HG03571 (cell line): ENCODE measurements around the gene PIGH.

Source experiments
- ATAC-seq: cut with Tn5 transposase; IDR thresholded peaks from one replicate; pipeline ENCODE4 v1.9.1; 2021; ENCODE audit not compliant: unreplicated experiment

Gene PIGH

DNA sequence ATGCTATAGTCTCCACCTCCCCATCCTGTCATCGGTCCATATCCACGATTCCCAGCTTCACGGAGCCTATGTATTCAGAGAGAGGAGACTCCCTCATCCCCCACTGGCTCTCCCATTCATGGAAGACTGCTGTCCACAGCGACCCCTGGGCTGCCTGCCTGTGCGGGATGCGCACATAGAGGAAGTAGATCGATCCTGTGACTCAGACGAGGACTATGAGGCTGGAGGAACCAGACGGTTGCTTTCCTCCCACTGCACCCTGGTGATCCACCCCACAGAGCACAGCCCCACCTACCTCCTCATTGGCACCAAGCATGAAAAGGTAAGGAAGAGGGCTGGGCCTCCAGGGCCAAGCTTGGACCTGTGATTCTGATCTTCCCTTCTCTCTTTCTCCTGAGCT is 24.4 kb downstream of the PIGH start:
- ATAC-seq = no peak

DNA sequence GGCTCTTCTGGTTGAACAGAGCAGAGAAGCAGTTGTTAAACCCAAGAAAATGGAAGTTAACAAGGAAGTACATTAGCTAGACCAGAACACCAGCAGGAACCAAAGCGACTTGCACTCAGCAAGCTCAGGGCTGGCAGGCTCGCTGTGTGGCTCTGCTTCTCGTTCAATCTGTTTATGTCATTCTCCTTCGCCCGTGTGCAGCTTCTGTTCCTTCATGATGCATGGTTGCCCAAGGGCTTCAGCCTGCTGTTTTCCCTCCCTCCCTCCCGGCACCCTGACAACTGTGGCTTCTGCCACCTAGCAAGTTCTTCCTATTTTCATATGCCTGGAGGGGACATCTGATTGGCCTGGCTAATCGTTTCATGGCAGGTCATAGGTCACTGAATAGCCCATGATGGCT is 25.3 kb downstream of the PIGH start:
- no peak for ATAC-seq

DNA sequence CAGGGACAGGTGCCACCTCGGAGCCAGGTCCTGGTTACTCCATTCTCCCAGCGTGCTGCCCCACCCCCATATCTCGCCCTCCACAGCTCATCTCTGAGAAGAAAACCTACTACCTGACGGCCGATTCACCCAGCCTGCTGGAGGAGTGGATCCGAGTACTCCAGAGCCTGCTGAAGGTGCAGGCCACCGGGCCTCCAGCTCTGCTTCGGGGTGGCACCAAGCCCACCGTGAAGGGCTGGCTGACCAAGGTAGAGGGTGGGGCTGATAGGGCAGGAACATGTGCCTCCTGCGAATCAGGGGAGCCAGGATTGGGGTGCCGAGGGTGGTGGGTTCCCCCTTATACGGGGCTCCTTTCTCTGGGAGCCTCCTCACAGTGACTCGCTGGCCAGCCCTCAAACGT is 25.9 kb downstream of the PIGH start:
- ATAC-seq = no peak

DNA sequence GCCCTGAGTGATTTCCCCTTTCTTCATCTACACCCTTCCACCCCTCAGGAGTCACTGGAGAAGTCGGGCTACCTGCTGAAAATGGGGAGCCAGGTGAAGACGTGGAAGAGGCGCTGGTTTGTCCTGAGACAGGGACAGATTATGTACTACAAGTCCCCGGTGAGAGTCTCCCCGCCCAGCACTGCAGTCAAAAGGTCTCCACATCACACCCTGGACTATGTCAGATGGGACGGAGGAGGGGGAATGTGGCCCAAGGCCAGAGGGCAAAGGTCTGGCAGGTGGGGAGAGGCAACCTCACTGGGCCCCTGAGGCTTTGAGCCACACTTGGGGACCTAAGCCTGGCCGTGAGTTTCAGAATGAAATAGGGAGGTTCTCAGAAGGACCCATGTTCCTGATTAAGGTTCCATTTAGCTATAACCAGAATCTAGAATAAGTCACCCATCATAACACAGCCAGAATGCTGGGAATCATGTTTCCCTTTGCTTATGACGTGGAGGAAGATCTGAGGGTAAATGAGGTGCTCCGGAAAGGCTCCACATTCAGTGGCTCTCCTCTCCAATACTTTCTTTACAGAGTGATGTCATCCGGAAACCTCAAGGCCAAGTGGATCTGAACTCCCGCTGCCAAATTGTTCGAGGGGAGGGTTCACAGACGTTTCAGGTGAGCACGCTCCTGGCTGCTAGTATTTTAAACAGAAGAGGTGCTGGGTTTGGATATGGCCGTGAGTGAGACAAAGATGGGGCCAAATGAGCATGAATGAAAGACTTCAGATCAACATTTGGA is 26.6 kb downstream of the PIGH start:
- ATAC-seq = no peak

DNA sequence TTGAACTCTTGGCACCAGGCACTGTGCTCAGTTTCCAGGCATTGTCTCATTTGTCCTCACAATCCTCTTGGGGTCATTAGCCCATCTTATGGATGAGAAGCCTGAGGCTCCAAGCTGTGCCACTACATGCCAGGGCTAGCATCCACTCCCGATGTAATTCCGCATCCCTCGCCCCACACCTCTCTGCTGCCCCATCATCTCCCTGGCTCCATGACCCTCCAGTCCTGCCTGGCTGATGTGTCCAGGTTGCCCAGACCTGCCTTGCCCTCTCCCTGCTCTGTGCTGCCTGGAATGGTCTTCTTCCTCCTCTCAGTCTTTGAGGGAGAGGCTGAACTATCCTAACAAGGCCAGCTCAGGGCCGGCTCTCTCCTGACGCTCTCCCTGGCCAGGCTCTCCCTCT is 27.5 kb downstream of the PIGH start:
- ATAC-seq = no peak

DNA sequence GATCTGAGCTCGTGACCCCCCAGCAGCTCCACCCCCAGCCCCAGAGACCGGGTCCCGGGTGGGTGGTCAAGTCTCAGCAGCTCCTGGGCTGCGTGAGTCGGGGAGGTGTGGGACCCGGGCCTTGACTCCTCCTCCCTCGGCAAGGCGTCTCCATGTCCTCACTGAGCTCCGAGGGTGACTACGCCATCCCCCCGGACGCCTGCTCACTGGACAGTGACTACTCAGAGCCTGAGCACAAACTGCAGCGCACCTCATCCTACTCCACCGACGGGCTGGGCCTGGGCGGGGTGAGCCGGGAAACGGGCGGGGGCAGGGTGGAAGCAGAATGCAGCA is 28.1 kb downstream of the PIGH start:
- ATAC-seq = no peak

DNA sequence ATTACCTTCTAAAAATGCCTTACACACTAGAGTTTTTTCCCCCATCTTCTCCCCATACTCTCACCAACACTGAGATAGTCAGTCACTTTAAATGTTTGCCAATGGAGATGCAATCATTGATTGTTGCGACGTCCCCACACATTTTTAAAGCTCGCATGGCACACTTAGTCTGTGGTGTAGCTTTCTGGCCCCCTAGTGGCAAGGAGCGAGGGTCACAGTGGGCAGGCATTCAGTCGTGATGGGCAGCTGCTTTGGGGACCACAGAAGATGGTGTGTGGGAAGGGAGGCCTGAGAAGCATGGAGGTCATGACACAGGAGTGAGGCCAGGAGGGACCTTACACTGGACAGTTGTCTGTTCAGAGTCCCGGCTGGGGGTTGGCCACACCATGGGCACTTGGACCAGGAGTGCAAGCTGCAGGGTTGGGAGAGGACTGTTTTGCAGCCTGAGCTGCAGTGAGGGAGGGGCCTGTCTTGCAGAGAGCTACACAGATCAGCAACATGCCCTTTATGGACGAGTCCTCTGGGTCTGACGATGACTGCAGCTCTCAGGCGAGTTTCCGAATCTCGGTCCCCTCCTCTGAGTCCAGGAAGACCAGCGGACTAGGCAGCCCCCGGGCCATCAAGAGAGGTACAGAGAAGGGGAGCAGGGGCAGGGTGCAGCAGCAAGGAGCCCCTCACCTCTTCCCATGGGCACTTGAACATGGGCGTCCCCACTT is 28.6 kb downstream of the PIGH start:
- no peak for ATAC-seq

DNA sequence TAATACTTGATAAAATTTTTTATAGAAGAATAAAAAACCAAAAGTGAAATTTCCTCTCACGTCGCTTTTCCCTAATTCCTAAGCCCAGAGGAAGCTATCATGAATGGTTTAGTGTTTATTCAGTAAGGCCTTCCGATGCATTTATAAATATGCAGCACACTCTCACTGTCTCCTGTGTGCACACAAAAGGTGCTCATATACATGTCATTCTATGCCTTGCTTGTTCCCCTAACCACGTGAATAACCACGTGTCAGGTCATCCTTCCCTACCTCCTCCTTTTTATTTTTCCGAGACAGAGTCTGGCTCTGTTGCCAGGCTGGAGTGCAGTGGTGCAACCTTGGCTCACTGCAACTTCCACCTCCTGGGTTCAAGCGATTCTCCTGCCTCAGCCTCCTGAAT is 29.6 kb downstream of the PIGH start:
- ATAC-seq = no peak

DNA sequence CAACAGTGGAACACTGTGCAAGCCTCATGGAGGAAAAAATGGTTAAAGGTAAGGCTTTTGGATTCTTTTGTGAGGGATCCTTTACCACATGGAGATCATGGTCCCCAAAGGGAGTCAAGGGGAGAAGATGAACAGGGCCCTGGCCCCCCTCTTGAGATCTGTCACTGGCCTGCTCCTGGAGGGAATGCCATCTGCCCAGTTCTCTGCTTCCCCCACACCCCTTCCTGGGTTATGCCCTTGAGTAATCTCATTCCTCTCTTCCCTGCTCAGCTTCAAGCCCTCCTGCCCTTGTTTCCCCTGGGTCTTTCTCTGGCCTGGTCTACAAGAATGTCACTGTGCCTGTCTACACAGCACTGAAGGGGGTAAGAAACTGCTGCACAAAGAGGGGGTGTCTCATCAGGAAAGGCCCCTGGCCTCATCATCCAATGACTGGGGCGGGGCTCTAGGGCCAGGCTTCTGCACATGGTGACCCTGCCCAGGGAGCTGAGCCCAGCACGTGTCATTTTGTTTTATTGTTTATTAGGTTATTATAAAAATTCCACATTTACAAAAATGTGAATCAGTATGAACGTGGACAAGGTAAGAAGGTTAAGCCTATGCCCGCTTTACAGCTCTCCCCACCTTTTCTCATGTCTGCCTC is 30.3 kb downstream of the PIGH start:
- ATAC-seq = no peak

DNA sequence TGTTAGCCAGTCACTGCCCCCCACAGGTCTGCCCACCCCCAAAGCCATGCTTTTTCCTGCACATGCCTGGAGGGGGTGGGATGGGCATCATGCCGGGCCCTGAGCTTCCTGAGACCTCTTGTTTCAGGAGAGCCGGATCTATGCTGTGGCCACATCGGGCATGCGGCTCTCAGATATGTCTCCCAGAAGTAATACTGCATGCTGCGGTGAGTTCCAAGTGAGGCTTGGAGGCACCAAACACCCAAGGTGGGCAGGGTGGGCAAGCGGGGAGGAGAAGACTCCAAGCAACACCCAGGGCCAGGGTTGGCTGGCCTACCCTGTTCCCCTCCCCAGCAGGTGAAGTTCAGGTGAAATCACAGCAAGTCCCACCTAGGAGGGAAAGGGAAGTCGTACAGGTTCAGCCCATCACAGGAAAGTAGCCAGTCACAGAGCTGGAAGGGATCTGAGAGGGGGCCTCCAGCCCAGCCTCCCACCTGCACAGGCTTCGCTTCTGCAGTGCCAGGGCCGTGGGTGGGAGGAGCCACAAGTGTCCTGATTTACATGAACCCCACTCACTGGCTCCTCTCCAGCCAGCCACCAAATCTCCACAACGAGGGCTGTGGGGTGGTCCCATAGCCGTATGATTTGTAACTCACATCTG is 30.9 kb downstream of the PIGH start:
- no peak for ATAC-seq

DNA sequence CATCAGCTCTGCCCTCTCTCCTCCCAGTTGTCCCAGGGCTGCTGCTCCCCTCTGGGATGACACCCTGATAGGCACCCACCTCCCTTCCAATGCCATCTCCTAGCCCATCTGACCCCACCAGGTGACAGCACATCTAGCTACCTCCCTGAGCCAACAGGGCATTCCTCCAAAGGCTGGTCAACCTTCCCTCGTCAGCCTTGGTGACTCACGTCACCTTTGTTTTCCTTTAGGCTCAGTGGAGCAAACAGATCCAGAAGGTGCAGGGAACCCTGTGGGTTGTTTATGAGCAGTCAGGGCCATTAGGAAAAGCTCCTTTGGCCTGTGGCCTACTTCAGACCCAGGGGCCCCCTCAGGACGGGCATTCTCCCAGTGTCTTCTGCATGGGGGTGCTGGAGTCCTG is 32.4 kb downstream of the PIGH start:
- no peak for ATAC-seq

DNA sequence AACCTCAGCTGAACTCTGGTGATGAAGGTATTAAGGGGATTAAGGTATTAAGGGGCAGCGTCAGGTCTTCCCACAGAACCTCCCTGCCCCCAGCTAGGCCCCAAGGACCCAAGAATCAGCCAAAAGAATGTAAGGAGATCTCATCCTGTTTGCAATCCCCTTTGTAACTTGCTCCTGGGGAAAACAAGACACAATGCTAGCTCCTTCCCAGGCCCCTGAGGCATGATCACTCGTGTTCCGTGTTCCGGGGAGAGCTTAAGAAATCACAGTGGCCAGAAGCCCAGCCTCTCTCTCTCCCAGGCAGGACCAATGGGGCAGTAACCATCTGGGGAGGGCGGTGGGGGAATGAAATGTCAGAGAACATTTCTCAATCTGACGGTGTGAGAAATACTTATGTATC is 33.2 kb downstream of the PIGH start:
- no peak for ATAC-seq

DNA sequence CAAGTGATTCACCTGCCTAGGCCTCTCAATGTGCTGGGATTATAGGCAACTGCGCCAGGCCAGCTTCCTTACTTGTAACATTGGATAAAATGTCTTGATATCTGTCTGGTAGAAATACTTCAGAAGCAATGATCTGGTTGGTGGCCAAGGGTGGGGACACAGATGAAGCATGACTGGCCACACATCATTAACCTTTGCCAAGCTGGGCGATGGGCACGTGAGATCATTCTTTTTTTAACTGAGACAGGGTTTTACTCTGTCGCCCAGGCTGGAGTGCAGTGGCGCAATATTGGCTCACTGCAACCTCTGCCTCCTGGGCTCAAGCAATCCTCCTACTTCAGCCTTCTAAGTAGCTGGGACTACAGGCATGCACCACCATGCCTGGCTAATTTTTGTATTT is 35.8 kb downstream of the PIGH start:
- ATAC-seq = no peak

DNA sequence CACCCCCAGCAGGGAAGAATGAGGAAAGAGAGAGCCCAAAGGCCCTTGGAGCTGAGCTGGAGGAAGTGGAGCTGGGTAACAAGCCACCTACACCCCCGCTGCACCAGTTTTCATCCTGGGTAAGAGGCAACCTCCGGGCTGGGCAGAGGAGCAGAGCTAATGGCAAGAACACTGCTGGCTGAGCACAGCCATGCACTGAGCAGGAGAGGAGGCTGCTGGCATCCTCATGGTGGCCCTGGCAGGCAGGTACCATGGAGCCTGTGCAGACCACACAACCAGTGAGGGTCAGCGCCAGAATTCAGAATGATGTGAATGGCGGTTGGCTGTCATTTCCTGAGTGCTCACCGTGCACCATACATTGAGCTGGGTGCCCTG is 37.3 kb downstream of the PIGH start:
- no peak for ATAC-seq

DNA sequence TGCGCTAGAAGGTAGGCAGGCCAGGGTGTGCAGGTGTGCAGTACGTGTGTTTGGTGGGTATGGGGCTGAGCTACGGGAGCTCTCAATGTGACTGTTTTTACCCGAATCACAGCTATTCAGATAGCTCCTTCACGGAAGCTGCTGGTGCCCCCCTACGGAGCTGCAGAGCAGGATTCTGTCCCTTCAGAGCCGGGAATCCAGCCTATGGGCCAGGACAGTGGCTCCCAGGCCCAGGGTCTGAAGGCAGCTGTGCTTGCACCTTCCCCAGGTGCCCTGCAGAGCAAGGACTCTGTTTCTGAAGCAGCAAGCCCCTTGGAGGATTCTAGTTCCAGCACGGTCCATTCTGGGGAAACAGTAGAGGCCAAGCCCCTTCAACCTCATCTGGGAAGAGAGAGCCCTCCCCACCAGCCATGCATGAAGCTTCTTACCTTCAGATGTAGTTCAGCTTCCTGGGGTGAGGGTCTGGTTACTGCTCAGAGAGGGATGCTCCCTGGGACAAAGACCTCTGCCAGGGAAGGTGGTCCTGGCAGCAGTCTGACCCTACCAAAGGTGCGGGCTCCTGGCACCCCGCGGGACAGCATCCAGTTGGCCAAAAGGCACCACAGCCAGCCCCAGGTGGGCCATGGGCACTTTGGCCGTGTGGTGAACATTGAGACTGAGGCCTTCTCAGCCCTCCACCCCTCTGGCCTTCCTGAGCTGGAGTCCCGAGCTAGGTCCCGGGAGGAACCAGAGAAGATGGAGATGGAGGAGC is 37.9 kb downstream of the PIGH start:
- no peak for ATAC-seq

DNA sequence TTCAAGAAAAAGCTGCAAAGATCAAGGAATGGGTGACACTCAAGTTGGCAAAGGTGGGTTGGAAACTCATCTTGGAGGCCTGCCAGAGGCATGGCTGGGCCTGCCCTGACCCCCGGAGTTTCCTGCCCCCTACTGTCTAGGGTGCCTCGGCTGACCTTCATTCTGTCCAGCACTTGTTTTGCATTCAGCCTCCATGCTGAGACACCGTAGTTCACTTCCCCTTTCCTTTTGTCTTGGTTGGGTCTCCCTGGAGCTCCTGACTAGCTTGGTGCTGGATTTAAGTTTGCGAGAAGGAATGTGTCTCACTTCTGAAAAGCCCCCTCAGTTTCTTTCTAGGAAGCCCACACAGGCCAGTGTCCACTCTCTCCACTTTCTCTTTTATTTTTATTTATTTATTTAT is 40.4 kb downstream of the PIGH start:
- ATAC-seq = no peak

DNA sequence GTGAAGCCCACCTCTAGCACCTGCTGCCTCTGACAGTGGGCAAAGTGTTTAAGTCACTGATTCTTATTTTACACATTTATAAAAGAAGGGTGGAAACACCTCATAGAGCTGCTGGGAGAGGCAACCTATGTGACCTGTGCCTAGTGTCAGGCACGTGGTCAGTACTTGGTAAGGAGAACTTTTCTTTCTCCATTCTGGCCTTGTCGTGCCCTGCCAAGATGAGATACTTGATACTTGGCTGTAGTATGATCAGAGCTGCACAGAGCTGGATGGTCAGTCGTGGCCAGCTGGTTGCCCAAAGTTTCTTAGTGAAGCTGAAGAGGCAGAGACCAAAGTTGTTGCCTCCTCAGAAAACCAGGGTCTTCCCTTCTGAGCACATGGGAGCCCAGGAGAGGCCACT is 42.4 kb downstream of the PIGH start:
- ATAC-seq = no peak

DNA sequence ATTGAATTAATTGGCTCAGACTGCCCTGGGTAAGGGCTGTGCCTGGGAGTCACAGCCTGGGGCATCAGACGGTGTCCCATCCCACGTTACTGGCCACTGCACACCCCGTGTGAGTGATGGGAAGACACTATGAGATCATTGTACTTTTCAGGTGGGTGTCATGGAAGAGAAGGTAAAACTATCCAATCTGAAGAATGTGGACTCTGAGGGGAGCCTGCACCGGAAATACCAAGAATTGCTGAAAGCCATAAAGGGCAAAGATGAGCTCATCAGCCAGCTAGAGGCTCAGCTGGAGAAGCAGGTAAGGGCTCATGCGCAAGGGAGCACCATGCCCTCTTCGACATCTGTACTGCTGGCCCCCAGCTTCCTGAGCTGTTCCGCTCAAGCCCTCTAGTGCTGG is 43.0 kb downstream of the PIGH start:
- ATAC-seq = no peak

DNA sequence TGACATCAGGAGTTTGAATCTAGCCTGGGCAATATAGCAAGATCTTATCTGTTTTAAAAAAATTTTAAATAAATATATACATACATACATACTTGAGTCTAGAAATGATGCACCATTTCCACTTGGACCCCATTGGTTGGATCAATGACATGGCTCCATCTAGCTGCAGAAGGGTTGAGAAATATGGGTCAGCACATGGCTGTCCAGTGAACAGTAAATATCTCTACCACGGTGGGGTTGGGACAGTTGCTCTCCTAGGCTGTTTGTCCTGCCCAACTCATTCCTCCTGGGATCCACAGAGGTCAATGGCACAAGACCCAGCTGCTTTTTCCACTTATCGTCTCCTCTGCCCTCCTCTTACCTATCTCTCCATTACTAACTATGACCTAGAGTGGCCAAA is 43.4 kb downstream of the PIGH start:
- no peak for ATAC-seq

DNA sequence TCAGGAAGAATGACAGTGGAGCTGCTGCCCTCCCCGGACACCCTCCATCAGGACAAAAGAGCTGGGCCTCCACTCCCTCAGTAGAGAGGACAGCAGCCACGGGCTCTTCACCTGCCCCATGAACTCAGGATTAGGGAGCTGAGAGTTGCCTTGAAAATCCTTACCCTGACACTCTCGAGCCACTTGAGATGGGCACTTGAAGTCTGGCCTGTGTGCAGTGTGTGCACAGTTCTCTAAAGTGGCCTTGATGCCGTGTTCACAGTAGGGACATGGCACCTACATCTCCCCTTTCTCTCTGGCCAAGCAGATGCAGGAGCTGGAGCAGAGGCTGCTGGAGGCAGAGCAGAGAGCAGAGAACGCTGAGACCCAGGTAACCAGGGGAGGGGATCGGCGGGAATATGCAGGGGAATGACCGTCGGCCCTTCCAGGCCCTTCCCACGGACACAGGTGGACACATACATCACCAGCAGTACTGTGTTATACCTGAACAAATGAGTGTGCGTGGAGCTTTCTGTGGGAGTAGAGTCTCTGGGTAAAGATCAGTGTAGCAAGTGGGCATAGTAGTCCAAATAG is 44.5 kb downstream of the PIGH start:
- no peak for ATAC-seq

DNA sequence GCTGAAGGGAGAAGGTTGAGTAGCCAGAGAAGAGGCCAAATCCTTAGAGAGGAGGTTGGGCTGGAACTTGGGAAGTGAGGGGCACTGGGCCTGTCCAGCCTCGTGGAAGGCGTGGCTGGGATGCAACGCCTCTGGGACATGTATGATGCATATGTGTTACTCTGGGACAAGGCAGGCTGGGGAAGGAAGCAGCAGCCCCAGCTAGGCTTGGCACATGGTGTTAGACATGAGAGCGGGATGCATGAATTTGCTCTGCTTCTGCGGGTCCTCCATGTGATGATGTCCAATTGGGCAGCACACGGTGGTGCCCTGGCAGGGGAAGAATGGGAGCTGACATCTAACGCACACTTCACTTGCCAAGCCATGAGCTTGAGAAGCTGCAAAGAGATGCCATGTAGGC is 45.7 kb downstream of the PIGH start:
- no peak for ATAC-seq
